ENCODE results near the gene MGLL. TPM values are rescaled to one million over a fixed set of nuclear protein-coding genes. Genes with fewer than 3 reads are reported as not detected.

Gene MGLL
- total RNA-seq, 1 donor from 2014 or later = 27.3 TPM

DNA sequence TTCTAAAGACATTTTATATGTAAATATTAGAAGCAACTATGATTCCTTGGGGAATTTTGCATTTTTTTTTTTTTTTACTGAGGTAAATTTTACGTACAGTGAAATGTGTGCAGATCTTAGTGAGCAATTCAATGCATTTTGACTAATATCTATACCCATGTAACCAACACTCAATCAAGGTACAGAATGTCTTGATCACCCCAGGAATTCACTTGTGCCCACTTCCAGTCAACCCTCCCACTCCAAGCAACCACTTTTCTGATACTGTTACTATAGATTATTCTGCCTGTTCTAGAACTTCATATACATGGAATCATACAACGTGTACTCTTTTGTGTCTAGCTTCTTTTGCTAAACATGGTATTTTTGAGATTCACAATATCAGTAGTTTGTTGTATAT, 45.1 kb upstream of the MGLL start:
- no peaks in the 10 kb centered on the region for H3K27me3 Mint-ChIP-seq (ENCODE audit: low read depth, unreplicated experiment)
- no peaks in the 10 kb centered on the region for H4K20me1 ChIP-seq (ENCODE audit: insufficient read depth, low read length)
- no peaks in the 10 kb centered on the region for H3K4me1 ChIP-seq (ENCODE audit: insufficient read depth, low read length)
- H2AFZ ChIP-seq (ENCODE audit: low read depth, low read length) = no peak overlapping the region
- no peaks in the 10 kb centered on the region for H3K9me3 ChIP-seq (ENCODE audit: insufficient read depth, low read depth, low read length)
- H3K36me3 Mint-ChIP-seq (ENCODE audit: low read depth, unreplicated experiment) = no peaks in the 10 kb centered on the region
- H3K4me1 Mint-ChIP-seq (ENCODE audit: low read depth, unreplicated experiment) = peaks cover 24% of the 10 kb centered on the region
- H3K9me3 Mint-ChIP-seq (ENCODE audit: unreplicated experiment) = no peaks in the 10 kb centered on the region
- no peak overlapping the region for H3K4me3 ChIP-seq (ENCODE audit: insufficient read depth, low read depth, low read length)
- H3K4me3 Mint-ChIP-seq (ENCODE audit: unreplicated experiment) = no peak overlapping the region
- H3K79me2 ChIP-seq (ENCODE audit: insufficient read depth, low read length) = no peaks in the 10 kb centered on the region
- no peak overlapping the region for H3K27ac Mint-ChIP-seq (ENCODE audit: unreplicated experiment)
- FAIRE-seq (no peak), DNase-seq (ENCODE audit: low read depth) (no peak)
- no peak overlapping the region for H3K9ac ChIP-seq (ENCODE audit: low read length)
- H3K36me3 ChIP-seq (ENCODE audit: insufficient read depth, low read length) = no peaks in the 10 kb centered on the region
- H3K4me2 ChIP-seq (ENCODE audit: low read length) = no peak overlapping the region
- TF ChIP-seq, protein P1, sequence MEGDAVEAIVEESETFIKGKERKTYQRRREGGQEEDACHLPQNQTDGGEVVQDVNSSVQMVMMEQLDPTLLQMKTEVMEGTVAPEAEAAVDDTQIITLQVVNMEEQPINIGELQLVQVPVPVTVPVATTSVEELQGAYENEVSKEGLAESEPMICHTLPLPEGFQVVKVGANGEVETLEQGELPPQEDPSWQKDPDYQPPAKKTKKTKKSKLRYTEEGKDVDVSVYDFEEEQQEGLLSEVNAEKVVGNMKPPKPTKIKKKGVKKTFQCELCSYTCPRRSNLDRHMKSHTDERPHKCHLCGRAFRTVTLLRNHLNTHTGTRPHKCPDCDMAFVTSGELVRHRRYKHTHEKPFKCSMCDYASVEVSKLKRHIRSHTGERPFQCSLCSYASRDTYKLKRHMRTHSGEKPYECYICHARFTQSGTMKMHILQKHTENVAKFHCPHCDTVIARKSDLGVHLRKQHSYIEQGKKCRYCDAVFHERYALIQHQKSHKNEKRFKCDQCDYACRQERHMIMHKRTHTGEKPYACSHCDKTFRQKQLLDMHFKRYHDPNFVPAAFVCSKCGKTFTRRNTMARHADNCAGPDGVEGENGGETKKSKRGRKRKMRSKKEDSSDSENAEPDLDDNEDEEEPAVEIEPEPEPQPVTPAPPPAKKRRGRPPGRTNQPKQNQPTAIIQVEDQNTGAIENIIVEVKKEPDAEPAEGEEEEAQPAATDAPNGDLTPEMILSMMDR (IDR thresholded peaks at IDR 0.05; ENCODE audit: insufficient read depth, low read depth, low read length) = no peak
- TF ChIP-seq EZH2 (IDR thresholded peaks at IDR 0.05; ENCODE audit: insufficient read depth, low read length) = no peak
- H3K27ac ChIP-seq (ENCODE audit: low read depth, low read length) = no peak overlapping the region
- no peaks in the 10 kb centered on the region for H3K27me3 ChIP-seq (ENCODE audit: insufficient read depth, low read length)

DNA sequence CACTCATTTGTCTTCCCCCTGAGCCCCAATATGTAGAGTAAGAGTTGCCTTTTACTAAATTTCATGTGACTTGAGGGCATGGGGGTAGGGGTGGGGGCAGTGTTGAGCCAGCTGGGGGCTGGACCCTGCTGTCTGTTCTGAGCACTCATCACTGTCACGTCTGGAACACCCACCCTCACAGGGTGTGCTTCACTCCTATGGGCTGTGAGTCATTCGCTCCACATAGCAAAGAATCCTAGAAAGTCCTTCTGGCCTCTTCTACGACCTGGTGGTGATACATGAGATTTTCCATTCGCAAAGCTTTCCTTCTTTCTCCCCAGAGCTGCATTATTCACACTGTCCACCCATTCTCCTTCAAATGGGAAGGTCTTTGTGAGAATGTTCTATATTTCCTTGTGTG, 43.6 kb upstream of the MGLL start:
- no peaks in the 10 kb centered on the region for H3K36me3 ChIP-seq (ENCODE audit: insufficient read depth, low read length)
- no peaks in the 10 kb centered on the region for H4K20me1 ChIP-seq (ENCODE audit: insufficient read depth, low read length)
- H3K79me2 ChIP-seq (ENCODE audit: insufficient read depth, low read length) = no peaks in the 10 kb centered on the region
- peaks cover 24% of the 10 kb centered on the region for H3K4me1 Mint-ChIP-seq (ENCODE audit: low read depth, unreplicated experiment)
- no peaks in the 10 kb centered on the region for H3K4me1 ChIP-seq (ENCODE audit: insufficient read depth, low read length)
- H3K27ac ChIP-seq (ENCODE audit: low read depth, low read length) = no peak overlapping the region
- TF ChIP-seq, protein P1 (IDR thresholded peaks at IDR 0.05; ENCODE audit: insufficient read depth, low read depth, low read length) = peak; percentile 8
- no peak for TF ChIP-seq EZH2 (IDR thresholded peaks at IDR 0.05; ENCODE audit: insufficient read depth, low read length)
- no peaks in the 10 kb centered on the region for H3K9me3 ChIP-seq (ENCODE audit: insufficient read depth, low read depth, low read length)
- H3K9ac ChIP-seq (ENCODE audit: low read length) = no peak overlapping the region
- H3K4me3 ChIP-seq (ENCODE audit: insufficient read depth, low read depth, low read length) = no peak overlapping the region
- H3K27me3 ChIP-seq (ENCODE audit: insufficient read depth, low read length) = no peaks in the 10 kb centered on the region
- H2AFZ ChIP-seq (ENCODE audit: low read depth, low read length) = no peak overlapping the region
- no peaks in the 10 kb centered on the region for H3K9me3 Mint-ChIP-seq (ENCODE audit: unreplicated experiment)
- FAIRE-seq (peak; percentile 76), DNase-seq (ENCODE audit: low read depth) (peak; percentile 61)
- peak overlapping the region; percentile 28 for H3K4me3 Mint-ChIP-seq (ENCODE audit: unreplicated experiment)
- H3K36me3 Mint-ChIP-seq (ENCODE audit: low read depth, unreplicated experiment) = no peaks in the 10 kb centered on the region
- H3K27me3 Mint-ChIP-seq (ENCODE audit: low read depth, unreplicated experiment) = no peaks in the 10 kb centered on the region
- H3K4me2 ChIP-seq (ENCODE audit: low read length) = peak overlapping the region; percentile 12
- peak overlapping the region; percentile 85 for H3K27ac Mint-ChIP-seq (ENCODE audit: unreplicated experiment)

DNA sequence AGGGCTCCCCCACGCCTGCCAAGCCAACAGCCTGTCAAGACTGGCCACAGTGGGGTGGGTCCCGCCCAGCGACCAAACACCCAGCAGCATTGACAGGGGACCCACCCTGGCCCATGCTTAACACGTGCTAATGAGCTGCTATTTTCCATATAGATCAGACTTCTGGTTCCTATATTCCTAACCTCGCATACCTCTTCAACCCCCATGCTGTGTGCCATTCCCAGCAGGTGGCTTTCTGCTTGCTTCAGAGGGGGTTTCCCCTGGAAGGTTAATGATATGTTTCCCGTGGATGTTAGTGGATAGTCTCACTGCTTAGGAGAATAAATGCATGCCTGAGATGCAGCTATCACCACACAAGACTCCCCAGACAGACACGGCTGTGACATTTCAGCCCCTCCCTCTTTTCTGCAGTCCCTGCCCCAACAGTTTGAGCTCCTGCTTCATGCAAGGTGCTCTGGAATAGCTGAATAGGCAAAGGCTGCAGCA, 37.9 kb upstream of the MGLL start:
- DNase-seq (ENCODE audit: low read depth) = no peak
- no peak for FAIRE-seq
- Histone ChIP-seq H3K79me2 (ENCODE audit: insufficient read depth, low read length) (no peaks in the 10 kb centered on the region), H3K4me2 (ENCODE audit: low read length) (no peak overlapping the region), H3K36me3 (ENCODE audit: insufficient read depth, low read length) (no peaks in the 10 kb centered on the region), H3K9ac (ENCODE audit: low read length) (no peak overlapping the region), H3K27ac (ENCODE audit: low read depth, low read length) (no peak overlapping the region), H4K20me1 (ENCODE audit: insufficient read depth, low read length) (no peaks in the 10 kb centered on the region), H3K9me3 (ENCODE audit: insufficient read depth, low read depth, low read length) (no peaks in the 10 kb centered on the region), H3K27me3 (ENCODE audit: insufficient read depth, low read length) (no peaks in the 10 kb centered on the region), H3K4me3 (ENCODE audit: insufficient read depth, low read depth, low read length) (no peak overlapping the region), H2AFZ (ENCODE audit: low read depth, low read length) (no peak overlapping the region), H3K4me1 (ENCODE audit: insufficient read depth, low read length) (no peaks in the 10 kb centered on the region)
- Mint-ChIP-seq H3K4me1 (ENCODE audit: low read depth, unreplicated experiment) (peaks cover 2% of the 10 kb centered on the region), H3K36me3 (ENCODE audit: low read depth, unreplicated experiment) (no peaks in the 10 kb centered on the region), H3K9me3 (ENCODE audit: unreplicated experiment) (peaks cover 4% of the 10 kb centered on the region), H3K27ac (ENCODE audit: unreplicated experiment) (no peak overlapping the region), H3K27me3 (ENCODE audit: low read depth, unreplicated experiment) (peaks cover 2% of the 10 kb centered on the region), H3K4me3 (ENCODE audit: unreplicated experiment) (no peak overlapping the region)
- TF ChIP-seq, protein P1 (IDR thresholded peaks at IDR 0.05; ENCODE audit: insufficient read depth, low read depth, low read length) = no peak
- no peak for TF ChIP-seq EZH2 (IDR thresholded peaks at IDR 0.05; ENCODE audit: insufficient read depth, low read length)
